GM18907 (cell line): ENCODE data around the gene CYB5B.

Source experiments
- ATAC-seq: cut with Tn5 transposase; IDR thresholded peaks from one replicate; pipeline ENCODE4 v1.9.1; 2021; ENCODE audit warnings: mild to moderate bottlenecking, moderate library complexity; ENCODE audit not compliant: unreplicated experiment

CYB5B gene, protein sequence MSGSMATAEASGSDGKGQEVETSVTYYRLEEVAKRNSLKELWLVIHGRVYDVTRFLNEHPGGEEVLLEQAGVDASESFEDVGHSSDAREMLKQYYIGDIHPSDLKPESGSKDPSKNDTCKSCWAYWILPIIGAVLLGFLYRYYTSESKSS

DNA sequence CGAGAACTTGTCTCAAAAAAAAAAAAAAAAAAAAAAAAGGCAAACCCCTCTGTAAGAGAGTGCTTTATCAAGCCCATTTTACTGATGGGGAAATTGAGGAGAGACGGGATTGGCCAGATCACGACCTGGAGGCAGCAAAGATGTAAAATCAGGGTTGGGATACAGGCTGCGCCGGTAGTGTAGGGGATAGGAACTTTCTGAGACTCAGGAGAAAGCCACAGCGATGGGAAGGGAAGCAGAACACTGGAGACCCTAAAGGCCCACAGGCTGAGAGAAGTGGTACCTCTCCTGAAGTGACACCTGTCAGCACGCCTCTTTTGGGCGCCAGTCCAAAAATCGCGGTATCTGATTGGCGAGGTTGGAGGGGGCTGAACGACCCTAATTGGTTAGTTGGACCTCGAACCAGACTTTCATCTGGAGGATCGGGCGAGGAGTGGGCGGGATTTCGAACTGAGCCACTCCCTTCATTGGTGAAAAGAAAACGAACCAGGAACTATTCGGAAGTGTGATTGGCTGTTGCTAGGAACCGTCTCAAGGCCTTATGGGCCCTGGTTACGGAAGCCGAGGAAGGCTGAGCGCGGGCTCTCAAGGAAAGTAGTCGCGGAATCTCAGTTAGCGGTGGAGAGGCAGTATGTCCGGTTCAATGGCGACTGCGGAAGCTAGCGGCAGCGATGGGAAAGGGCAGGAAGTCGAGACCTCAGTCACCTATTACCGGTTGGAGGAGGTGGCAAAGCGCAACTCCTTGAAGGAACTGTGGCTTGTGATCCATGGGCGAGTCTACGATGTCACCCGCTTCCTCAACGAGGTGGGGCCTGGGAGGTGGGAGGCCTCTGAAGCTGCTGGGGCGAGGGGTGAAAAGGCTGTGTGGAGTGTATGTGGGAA is at the start of gene CYB5B:
TSS of gene CYB5B (plus strand) at position 567 of the 882 bp plus-strand sequence. CDS start at position 632, 65 bp downstream.
- ATAC-seq, result peak; percentile 94

DNA sequence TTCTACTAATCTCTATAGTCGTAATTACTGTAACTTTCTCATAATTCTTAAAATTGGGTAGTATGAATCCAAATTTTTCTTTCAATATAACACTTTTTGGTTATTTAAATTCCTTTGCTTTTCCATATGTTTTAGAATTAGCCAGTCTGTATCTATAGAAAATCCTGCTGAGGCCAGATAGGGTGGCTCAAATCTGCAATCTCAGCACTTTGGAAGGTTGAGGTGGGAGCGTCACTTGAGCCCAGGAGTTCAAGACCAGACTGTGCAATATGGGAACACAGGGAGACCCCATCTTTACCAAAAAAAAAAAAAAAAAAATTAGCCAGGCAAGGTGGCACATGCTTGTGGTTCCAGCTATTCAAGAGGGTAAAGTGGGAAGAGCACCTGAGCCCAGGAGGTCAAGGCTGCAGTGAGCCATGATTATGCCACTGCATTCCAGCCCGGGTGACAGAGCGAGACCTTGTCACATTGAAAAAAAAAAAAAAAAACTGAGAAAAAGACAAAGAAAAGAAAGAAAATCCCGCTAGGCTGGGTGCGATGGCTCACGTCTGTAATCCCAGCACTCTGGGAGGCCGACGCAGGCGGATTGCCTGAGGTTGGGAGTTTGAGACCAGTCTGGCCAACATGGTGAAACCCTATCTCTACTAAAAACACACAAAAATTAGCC is 47.9 kb upstream of the CYB5B start:
- no peak for ATAC-seq

DNA sequence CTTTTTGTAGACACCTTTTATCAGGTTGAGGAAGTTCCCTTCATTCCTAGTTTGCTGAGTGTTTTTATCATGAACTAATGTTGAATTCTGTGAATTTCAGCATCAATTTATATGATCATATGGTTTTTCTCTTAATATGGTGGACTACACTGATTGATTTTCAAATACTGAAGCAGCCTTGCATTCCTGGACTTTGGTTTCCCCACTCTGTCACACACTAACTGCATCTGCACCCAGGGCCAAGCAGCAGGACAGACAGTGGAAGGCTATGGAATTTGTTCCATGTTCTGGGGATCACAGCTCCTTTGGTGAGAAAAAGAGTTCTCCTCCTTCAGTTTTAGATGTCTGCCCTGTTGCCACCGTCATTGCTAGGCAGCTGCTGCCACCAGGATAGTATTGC is 46.4 kb upstream of the CYB5B start:
- no peak for ATAC-seq

DNA sequence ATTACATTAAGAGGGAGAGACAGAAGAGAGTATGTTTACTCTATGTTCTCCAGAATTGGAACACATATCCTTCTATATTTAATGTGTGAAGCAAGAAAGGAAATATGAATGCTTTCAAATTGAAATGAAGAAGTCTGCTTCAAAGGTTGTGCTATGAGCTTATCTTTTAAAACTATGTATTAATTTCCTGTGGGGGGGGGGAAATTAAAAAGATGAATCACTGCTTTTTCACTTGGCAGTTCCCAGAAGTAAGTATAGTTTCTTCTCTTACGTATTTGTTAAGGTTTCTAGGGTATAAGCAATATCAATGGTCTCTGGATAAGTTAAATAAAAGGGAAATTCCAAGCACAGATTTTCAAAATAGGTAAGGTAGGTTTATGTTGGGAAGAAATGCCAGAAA is 45.7 kb upstream of the CYB5B start:
- ATAC-seq, result no peak

DNA sequence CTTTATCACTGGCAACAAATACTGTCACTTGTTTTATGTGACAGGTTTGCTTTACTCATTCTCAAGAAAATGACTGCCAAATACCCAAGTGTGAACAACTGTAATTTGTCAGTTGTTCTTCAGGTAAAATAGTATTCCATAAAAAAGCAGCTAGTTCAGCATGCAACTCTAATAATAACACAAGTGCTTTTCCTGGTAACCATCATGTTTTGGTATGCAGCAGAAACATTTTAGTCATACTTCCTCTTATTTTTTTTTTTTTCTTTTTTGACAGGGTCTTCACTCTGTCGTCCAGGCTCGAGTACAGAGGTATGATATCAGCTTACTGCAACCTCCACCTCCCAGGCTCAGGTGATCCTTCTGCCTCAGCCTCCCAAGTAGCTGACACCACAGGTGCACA is 43.2 kb upstream of the CYB5B start:
- ATAC-seq, result no peak

DNA sequence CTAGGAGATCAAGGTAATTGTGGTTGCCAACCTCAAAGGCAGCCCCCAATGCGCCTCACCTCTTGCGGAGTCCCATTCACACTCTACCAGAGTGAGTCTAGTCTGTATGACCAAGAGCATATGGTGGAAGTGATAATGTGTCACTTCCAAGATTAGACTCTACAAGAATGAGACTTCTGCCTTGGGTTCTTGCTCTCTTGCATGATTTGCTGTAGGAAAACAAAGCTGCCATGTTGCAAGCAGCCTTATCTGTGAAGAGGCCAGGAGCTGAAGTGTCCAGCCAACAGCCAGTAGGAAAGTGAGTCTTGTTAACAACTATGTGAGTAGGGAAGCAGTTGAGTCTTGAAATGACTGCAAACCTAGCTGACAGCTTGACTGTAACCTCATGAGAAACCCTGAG is 42.0 kb upstream of the CYB5B start:
- no peak for ATAC-seq

DNA sequence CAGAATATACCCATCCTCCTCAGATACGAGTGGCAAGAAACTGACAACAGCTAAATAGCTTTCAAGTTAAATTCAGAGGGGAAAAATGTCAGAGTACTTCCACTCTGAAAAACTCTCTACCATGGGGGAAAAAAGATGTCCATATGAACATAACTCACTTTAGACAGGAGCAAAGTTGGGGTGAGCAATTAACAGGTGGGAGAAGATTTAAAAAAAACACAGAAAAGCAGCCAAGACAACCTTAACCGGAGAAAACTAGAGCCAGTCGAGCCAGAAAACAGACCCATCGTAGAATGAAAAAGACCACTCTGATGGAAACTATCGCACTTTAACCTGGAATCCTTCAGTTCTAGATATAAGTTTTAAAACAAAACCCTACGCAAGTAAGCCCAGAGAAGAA is 39.4 kb upstream of the CYB5B start:
- ATAC-seq, result no peak

DNA sequence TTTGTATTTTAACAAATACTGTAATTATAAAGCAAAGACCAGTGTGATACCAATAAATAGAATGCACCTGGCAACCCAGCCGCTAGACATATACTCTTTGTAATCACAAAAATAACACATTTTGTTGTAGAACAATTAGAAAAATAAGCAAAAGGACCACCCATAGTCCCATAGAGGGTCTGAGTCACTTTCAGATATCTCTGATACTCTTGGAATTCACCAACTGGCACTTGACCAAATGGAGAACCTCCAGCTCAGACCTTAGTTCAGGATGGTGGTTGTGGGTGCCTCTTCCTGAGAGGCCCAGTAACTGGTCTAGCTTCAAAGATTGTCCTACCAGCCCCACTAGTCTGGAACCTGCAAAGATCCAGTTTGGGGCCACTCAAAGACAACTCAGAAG is 37.8 kb upstream of the CYB5B start:
- ATAC-seq, result no peak

DNA sequence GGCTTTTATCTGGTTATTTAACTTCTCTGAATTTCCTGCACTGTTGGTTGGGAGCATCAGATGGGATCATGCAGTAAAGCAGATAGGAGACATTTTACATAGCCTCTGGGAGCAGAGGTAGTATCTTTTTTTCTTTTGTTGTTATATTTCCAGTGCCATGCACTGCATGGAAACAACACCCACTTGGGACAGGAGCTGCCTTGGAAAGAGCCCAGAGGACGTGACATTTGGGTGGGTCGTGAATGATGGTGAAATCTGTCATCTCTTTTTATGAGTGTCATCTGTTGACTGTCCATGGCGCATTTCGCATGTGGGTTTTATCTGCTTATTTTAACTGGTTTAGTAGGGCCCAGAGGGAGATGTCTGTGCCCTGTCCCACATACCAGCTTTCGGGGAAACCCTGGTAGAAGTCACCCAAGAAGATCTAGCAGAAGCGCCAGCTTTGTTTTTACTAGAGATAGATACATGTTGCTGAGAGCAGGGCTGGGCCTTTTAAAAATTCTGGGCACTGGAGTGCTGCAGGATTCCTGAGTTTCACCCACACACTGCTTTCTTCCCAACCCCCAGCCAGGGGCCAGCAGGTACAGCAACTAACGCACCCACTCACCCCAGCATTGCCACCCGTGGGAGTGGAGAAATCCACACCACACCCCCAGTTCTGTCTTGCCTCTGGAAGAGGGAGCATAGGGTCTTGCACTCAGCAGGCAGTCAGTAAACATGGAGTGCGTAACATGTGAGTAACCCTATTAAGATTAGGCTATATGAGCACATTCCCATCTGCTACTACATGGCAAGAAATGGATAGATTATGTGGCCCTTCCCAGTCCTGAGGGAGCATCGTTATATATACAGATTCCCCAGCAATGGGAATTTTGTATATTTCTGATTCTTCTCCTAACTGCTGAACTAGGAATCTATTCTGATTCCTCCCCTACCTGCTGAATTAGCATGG is 30.2 kb upstream of the CYB5B start:
- no peak for ATAC-seq

DNA sequence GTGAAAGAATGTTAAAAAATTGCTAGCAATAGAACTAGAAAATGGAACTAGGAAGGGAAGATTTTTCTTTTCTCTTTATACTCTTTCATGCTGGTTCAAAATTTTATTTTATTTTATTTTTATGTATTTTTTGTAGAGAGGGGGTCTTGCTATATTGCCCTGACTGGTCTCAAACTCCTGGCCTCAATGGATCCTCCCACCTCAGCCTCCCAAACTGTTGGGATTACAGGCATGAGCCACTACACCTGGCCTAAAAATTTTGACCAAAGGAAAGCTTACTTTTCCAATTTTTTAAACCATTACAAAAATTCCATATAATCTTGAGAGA is 28.6 kb upstream of the CYB5B start:
- no peak for ATAC-seq

DNA sequence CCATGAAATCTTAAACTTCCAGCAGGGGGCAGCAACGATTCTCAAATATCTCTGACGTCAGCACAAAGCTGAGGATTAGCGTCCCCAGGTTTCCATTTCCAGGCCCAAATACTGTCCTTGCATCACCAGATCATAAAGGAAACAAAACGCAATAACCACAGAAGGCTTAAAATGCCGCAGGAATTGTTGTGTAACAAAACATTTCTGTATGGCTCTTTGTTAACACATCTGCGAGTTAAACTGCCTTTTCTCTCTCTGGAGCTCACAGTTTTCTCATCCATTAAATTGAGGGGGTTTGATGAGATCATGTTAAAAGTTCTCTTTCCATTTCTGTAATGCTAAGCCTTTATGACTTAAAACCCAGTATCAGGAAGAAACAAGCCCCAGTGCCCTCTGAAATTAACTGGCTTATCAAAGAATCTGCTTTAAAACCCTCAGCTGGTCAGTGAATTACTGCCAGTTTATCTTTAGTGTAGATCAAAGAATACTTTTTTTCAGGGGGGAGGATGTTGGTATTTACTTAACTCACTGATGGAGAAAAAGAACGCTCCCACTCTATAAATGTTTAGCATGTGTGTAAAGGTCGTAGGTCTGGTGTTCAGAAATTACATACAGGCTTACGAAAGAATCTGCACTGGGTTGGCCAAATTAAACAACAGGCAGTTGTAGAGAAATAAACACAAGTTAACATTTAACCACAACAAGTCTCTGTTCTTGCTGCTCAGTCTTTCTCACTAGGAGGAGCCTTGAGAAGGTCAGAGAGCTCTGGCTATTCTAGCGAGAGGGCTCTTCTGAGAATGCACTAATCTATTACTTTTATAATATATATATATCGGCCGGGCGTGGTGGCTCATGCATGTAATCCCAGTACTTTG is 28.0 kb upstream of the CYB5B start:
- ATAC-seq, result no peak

DNA sequence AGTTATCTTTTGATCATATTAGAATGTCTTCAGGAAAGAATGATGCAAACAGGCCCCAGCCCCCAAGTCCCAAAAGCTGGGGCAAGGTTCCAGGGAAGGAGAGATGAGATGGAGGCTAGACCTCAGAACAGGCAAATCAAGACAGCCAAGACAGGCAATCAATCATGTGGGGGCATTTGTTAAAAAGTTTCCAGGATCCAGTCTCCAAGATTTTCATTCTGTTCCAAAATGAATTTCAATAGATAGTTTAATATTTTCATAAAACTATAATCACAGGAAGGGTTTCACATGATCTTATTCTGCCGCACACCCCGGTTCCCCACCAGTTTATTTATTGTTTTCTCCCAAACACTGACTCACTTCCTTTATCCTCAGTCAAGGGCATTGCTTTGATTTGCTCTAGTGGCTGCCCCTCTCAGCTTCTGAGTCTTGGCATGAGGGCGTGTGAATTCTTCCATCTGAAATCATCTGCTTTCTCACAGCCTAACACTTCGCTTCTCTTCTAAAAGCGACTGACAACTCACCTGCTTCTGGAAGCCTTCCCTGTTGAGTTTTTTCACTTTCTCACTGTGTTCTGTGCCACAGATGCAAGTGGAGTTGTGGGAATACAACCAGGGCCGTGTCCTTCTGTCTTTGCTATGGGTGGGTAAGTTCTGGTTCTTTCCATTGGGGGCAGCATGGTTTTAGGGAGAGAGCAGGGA is 26.4 kb upstream of the CYB5B start:
- no peak for ATAC-seq

DNA sequence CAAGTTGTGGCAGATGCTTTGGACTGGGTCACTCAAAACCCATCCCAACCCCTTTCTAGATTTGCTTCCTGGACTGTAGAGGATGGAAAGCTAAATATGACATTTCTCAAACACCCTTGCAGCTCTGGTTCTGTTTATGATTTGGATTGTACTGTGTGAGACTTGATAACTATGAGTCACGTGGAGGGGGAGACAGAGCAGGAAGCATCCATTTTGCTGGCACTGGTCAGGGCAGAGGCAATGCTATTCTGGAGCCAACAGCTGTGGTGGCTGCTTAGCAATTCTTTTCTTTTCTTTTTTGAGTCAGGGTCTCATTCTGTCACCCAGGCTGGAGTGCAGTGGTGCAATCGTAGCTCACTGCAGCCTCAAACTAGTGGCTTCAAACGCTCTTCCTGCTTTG is 25.1 kb upstream of the CYB5B start:
- ATAC-seq, result no peak

DNA sequence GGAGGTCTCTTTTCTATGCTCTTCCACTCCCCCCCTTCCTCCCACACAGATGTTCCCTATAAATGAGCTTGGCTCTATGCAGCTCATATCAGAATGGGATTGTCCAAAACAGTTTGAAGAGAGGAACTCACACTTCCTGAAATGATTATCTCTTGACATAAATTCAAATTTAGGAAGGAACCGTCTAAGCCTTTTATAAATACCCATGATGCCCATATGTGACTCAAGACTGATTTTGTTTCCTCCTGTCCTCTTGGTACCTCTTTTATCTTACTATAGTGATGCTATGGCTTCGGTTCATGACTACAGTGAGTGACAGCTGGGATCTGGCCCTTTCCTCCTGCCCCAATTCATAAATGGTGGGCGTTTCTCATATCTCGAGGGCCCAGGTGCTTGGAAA is 22.0 kb upstream of the CYB5B start:
- no peak for ATAC-seq

DNA sequence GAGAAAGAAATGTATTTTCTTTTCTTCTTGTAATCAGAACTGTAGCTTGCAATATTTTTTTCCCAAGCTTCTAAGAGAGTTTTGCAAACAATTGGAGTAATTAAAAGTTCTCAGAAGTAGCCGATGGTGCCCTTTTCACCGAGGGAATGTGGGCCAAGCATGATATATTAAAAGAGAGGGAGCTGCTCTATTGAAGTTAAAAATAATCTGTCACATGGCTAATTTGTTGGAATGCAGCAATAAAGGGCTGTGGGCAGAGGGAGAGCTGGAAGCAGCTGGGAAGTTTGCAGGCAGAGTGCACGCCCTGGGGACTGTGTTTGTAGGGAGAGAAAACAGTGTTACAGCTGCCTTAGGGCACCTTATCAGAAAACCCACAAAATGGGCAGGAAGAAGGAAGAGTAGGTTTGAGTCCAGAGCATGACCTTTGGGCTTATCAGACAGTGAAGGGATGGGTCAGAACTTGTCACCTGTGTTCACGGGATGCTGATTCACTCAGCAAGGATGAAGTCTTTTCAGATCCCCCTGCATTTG is 20.1 kb upstream of the CYB5B start:
- ATAC-seq, result no peak

DNA sequence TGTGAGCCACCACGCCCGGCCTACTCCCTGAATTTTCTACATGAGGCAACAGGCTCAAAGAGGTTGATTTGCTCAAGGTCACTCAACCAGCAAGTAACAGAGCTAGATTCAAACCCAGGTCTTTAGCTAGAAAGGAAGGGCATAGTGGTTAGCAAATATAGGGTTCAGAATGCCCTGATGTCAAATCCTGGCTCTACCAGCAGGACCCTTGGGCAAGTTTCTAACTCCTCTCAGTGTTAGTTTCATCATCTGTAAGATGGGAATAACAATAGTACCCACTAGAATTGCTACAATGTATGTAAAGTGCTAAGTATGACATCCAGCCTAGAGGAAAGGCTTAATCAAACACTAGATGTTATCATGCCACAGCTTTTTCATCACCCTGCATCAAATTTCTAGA is 19.1 kb upstream of the CYB5B start:
- ATAC-seq, result no peak

DNA sequence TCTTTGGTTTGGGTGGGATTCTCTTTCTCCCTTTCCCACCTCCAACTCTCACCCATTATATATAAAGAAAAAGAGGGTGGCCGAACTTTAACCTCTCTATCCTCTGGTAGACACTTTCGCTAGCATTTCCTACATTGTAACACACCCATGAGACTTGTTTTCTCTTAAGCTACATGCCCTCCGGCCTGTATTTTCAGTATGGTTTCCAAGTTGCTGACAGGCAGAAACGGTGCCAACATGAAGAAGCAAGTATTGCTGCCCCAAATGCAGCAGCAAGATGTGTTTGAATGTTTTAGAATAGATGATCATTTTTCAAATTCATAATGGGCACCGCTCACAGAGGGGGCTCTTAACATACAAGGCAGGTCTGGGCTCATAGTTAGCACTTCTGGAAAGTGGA is 18.7 kb upstream of the CYB5B start:
- no peak for ATAC-seq

DNA sequence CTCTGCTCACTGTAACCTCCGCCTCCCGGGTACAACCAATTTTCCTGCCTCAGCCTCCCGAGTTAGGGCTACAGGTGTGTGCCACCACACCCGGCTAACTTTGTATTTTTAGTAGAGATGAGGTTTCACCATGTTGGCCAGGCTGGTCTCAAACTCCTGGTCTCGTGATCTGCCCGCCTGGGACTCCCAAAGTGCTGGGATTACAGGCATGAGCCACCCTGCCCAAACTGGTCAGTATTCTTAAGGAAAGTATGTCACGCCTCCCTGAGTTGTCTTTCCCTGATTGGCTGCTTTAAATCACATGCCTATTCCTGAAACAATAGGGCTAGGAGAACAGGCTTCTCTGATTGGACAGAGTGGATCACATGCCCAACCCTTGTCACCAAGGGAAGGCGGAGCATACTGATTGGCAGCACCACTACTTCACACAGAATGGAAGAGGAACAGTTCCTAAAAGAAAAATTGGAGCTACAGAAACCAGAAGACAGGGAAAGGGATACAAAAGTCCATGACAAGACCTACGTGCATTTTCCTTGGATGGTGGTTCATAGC is 17.6 kb upstream of the CYB5B start:
- no peak for ATAC-seq

DNA sequence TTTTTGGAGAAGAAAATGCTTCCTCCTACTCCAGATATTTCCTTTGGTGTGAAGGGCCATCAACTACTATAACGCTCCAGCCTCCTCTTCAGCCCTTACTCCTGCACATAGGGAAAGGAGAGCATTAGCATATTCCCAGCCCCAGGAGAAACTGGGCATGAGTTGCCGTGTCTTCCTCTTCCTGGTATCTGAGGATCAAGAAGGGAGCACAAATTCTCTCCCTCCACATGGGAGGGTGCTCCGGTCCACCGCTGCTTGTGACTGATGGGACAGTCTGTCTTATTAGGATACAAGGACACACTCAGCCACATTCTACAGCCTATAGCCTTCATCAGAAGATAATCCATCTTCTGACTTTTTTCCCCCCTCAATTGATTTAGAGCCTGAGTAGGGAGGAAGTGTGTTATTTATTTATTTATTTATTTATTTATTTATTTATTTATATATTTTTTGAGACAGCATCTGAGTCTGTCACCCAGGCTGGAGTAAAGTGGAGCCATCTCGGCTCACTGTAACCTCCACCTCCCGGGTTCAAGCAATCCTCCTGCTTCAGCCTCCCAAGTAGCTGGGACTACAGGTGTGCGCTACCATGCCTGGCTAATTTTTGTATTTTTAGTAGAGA is 16.6 kb upstream of the CYB5B start:
- ATAC-seq, result no peak
